ENCODE results near the gene SEC16A.

SEC16A gene

GRCh38 chr9:136397643-136398042 lies 85.2 kb downstream of the SEC16A start:
- no peak for TF ChIP-seq Cebpa-rat (IDR thresholded peaks at IDR 0.05)
- no peak overlapping the region; a peak in 1 of 22 replicates for H3K27ac ChIP-seq

DNA sequence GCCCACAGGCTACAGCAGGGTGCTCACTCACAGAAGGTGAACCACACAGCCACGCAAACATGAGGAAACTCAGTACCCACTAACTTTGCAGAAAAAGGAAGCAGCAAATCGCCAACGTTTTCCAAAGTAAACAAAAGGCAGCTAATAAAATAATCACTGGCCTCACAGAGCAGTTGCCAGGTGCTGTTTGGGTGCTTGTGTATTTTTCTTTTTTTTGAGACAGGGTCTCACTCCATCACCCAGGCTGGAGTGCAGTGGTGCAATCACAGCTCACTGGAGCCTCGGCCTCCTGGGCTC lies 86.7 kb downstream of the SEC16A start:
- Histone ChIP-seq H3K4me2 (no peak overlapping the region), H3K36me3 (peaks cover 64 to 79% (median 73%) of the 10 kb centered on the region in 11 experiments), H3K9ac (0 out of 22 replicates have a peak overlapping the region, but pooled peaks of 1 of the 11 experiments have one; percentile 35), H3K27me3 (no peaks in the 10 kb centered on the region), H3K27ac (no peak overlapping the region), H3K4me1 (peaks cover 11 to 24% (median 19%) of the 10 kb centered on the region in 10 experiments), H3K4me3 (no peak overlapping the region), H4K20me1 (peaks cover 0 to 88% (median 67%) of the 10 kb centered on the region in 11 experiments; a peak in 20 of 22 replicates), H3K9me3 (replicated peaks in 1 of 11) (no peaks in the 10 kb centered on the region)
- no peak for TF ChIP-seq Cebpa-rat (IDR thresholded peaks at IDR 0.05)

More at GRCh38 chr9:136397643-136398042, 85.2 kb downstream of the SEC16A start:
- H3K36me3 ChIP-seq: peaks cover 64 to 79% (median 73%) of the 10 kb centered on the region in 11 experiments
- no peaks in the 10 kb centered on the region for H3K9me3 ChIP-seq (replicated peaks in 1 of 11)
- H3K4me3 ChIP-seq: no peak overlapping the region
- H3K4me1 ChIP-seq: peaks cover 11 to 24% (median 19%) of the 10 kb centered on the region in 10 experiments
- no peaks in the 10 kb centered on the region for H3K27me3 ChIP-seq
- H3K4me2 ChIP-seq: peak overlapping the region in 1 of 11 experiments; percentile 92; a peak in 1 of 22 replicates
- H3K9ac ChIP-seq: peak overlapping the region in 10 of 11 experiments; percentile 25 to 95 (median 84); a peak in 18 of 22 replicates
- H4K20me1 ChIP-seq: peaks cover 0 to 74% (median 54%) of the 10 kb centered on the region in 11 experiments; a peak in 20 of 22 replicates

- Histone ChIP-seq H3K27ac (no peak overlapping the region), H3K4me1 (peaks cover 11 to 20% (median 17%) of the 10 kb centered on the region in 10 experiments), H3K9ac (no peak overlapping the region), H3K4me2 (no peak overlapping the region), H4K20me1 (peaks cover 0 to 84% (median 71%) of the 10 kb centered on the region in 11 experiments; a peak in 20 of 22 replicates), H3K36me3 (peaks cover 65 to 81% (median 79%) of the 10 kb centered on the region in 11 experiments), H3K4me3 (no peak overlapping the region), H3K9me3 (replicated peaks in 1 of 11) (no peaks in the 10 kb centered on the region), H3K27me3 (no peaks in the 10 kb centered on the region)
- TF ChIP-seq Cebpa-rat (IDR thresholded peaks at IDR 0.05): no peak
These were observed 87.3 kb downstream of the SEC16A start for GRCh38 chr9:136395345-136396218.

DNA sequence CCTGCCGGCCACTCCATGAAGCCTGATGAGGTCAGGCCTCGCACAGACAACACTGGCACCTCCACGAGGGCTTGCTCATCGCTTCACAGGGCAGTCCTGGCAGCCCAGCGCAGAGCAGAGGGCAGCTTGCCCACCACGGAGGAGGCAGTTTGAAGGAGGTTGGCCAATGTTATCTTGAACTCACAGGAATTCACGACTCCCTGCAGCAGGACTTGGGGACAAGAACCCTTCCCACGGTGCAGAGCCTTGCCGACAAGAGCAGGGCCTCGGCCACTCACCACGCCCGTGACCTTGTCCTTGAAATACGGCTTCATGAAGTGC lies 87.9 kb downstream of the SEC16A start:
- Histone ChIP-seq H3K4me3 (no peak overlapping the region), H3K27ac (no peak overlapping the region), H3K36me3 (peaks cover 66 to 87% (median 82%) of the 10 kb centered on the region in 11 experiments), H3K27me3 (no peaks in the 10 kb centered on the region), H3K4me1 (peaks cover 11 to 16% (median 13%) of the 10 kb centered on the region in 10 experiments), H3K9me3 (replicated peaks in 1 of 11) (no peaks in the 10 kb centered on the region), H4K20me1 (peaks cover 0 to 85% (median 72%) of the 10 kb centered on the region in 11 experiments; a peak in 20 of 22 replicates), H3K4me2 (no peak overlapping the region), H3K9ac (peak overlapping the region in 1 of 11 experiments; percentile 8; a peak in 2 of 22 replicates)
- no peak for TF ChIP-seq Cebpa-rat (IDR thresholded peaks at IDR 0.05)

DNA sequence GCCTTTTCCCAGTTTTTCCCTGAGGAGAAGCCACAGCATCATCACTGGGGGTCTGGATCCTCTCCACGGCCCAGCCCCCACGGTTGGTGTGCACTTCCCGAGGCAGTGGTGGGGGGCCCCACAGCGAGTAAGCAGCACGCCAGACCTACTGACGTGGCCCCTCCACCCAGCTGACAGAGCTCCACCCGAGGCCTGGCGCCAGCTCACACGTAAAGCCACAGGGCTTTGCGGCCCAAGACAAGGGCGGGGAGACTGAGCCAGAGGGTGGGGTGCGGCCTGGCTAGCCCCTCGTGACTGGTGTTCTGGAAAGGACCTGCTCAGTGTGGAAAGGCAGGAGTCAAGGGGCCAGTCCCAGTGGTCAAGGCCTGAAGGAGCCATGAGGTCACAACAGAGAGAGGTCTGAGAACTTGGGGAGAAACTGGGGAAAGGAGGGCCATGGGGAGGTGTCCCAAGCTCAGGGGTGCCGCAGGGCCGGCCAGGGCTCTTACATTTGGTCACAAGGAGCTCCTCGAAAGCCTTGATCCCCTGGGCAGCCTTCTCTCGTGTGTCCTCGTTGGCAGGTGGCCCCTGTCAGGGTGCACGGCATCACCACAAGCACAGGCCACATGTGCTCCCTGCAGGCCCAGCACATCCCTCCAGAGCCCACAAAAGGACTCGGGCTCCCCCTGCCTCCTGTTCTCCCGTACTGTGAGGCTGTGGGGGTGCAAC lies 88.4 kb downstream of the SEC16A start:
- peak overlapping the region in 1 of 11 experiments; percentile 8; a peak in 2 of 22 replicates for H3K9ac ChIP-seq
- peaks cover 11 to 21% (median 13%) of the 10 kb centered on the region in 10 experiments for H3K4me1 ChIP-seq
- H3K36me3 ChIP-seq: peaks cover 72 to 92% (median 87%) of the 10 kb centered on the region in 11 experiments
- H3K4me3 ChIP-seq: no peak overlapping the region
- no peaks in the 10 kb centered on the region for H3K27me3 ChIP-seq
- peaks cover 0 to 85% (median 72%) of the 10 kb centered on the region in 11 experiments; a peak in 20 of 22 replicates for H4K20me1 ChIP-seq
- no peak for TF ChIP-seq Cebpa-rat (IDR thresholded peaks at IDR 0.05)
- no peak overlapping the region for H3K27ac ChIP-seq
- H3K4me2 ChIP-seq: no peak overlapping the region
- H3K9me3 ChIP-seq (replicated peaks in 1 of 11): no peaks in the 10 kb centered on the region

DNA sequence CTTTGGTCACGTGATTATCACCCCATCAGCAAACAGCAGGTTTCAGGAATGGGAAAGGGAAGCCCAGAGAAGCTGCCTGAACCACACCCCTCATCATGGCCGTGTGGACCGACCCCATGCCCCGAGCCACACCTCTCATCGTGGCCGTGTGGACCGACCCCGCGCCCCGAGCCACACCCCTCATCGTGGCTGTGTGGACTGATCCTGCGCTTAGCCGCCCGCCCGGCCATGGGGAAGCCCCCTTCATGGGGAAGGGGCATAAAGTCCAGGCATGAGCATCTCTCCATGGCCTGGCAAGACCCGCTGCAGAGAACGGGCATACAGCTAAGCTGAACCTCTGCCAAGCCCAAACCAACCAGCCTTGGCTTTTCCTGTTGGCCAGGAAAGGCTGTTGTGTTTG lies 89.3 kb downstream of the SEC16A start:
- Histone ChIP-seq H3K27me3 (no peaks in the 10 kb centered on the region), H3K9ac (0 out of 22 replicates have a peak overlapping the region, but pooled peaks of 1 of the 11 experiments have one; percentile 18), H3K9me3 (replicated peaks in 1 of 11) (no peaks in the 10 kb centered on the region), H3K36me3 (peaks cover 81 to 97% (median 94%) of the 10 kb centered on the region in 11 experiments), H4K20me1 (peaks cover 0 to 85% (median 68%) of the 10 kb centered on the region in 11 experiments; a peak in 20 of 22 replicates), H3K4me1 (peaks cover 4 to 16% (median 6%) of the 10 kb centered on the region in 10 experiments), H3K4me2 (no peak overlapping the region), H3K4me3 (no peak overlapping the region), H3K27ac (no peak overlapping the region)
- no peak for TF ChIP-seq Cebpa-rat (IDR thresholded peaks at IDR 0.05)

DNA sequence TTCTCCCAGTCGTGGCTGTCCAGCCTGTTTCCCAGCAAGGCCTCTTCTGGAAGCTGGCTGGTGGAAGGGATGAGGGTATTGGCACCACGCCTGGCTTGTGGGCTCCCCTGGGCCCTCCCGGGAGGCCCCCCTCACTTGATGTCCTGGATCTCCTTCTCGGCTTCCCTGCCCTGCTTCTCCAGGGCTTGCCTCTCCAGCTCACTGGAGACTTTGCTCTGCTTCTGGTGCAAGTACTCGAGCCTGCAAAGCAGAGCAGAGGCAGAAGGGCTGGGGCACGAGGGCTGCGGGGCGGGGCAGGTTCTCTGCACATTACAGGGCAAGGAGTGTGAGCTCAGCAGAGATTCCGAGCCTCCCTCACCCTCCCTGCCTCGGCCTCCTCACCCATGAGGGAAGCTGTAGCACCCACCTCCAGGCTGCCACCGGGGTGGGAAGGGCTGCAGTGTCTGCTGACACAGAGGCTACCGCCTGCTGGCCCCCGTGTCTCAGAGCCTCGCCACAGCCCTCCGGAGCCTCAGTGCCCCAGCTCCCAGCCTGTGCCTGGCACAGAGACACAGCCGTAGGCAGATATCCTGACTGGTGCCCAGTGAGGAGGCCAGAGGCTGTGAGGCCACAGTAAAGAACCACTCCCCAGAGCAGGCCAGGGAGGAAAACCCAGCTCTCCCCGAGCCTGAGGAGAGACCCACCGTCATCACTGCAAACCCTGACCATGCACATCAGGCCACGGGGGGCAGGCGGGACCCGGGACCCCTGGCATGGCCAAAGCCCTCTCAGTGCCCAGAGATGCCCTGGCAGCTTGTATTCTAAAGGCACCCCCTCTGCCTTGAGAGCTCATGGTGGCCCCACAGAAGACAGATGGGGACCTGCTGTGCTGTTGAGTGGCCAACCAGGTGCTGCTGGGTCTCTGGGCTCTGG lies 90.0 kb downstream of the SEC16A start:
- H3K27me3 ChIP-seq: no peaks in the 10 kb centered on the region
- no peak for TF ChIP-seq Cebpa-rat (IDR thresholded peaks at IDR 0.05)
- H3K4me2 ChIP-seq: no peak overlapping the region
- H3K9me3 ChIP-seq (replicated peaks in 1 of 11): no peaks in the 10 kb centered on the region
- H3K36me3 ChIP-seq: peaks cover 87 to 97% (median 95%) of the 10 kb centered on the region in 11 experiments
- H3K27ac ChIP-seq: no peak overlapping the region
- H3K9ac ChIP-seq: peak overlapping the region in 3 of 11 experiments; percentile 15 to 18 (median 17); a peak in 2 of 22 replicates
- H4K20me1 ChIP-seq: peaks cover 0 to 80% (median 61%) of the 10 kb centered on the region in 11 experiments; a peak in 18 of 22 replicates
- no peak overlapping the region for H3K4me3 ChIP-seq
- H3K4me1 ChIP-seq: peaks cover 0 to 9% (median 0%) of the 10 kb centered on the region in 10 experiments; a peak in 2 of 20 replicates

All from BLaER1 treated with 17β-estradiol and CSF1 and Interleukin-3, amounts not matched to agents 10 nM and 100 nM (cell line).